CD4-positive, alpha-beta T cell treated with Interleukin-4 for 4 hours (primary cell): Measurements from ENCODE around the gene ANKRD7.
"Not testable (repeated sequence)": the region's sequence is repeated elsewhere in the genome, so short reads cannot be mapped to it uniquely, and the experiment has no call there.

Experiments
- DNase-seq: peaks from one replicate; pipeline ENCODE4 v3.0.0-alpha.2; 2020

ANKRD7 gene

DNA sequence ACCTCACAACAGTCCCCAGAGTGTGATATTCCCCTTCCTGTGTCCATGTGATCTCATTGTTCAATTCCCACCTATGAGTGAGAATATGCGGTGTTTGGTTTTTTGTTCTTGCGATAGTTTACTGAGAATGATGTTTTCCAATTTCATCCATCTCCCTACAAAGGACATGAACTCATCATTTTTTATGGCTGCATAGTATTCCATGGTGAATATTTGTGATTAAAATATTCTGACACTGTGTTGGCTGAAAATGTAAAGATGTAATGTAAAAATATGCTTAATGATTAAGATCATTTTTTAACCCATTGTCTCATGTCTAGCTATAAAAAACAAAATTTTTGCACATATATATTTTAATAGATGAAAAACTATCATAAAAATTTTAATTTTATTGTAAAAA, 15.8 kb downstream of the ANKRD7 start:
- DNase-seq: not testable (repeated sequence)

DNA sequence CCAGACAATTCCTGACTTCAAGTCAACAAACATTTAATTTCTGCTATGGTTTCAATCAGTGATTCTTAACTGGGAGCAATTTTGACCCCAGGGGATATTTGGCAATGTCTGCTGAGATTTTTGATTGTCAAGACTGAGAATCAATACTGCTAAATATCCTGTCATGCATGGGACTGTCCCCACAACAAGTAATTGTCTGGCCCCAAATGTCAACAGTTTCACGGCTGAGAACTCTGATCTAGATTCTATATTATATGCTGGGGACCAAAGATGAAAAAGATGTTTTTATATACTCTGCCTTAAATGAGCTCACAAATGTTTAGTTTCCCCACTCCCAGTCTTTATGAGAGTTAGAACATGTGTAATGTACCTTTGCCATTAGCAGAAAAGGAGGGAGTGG, 19.2 kb downstream of the ANKRD7 start:
- no peak for DNase-seq

DNA sequence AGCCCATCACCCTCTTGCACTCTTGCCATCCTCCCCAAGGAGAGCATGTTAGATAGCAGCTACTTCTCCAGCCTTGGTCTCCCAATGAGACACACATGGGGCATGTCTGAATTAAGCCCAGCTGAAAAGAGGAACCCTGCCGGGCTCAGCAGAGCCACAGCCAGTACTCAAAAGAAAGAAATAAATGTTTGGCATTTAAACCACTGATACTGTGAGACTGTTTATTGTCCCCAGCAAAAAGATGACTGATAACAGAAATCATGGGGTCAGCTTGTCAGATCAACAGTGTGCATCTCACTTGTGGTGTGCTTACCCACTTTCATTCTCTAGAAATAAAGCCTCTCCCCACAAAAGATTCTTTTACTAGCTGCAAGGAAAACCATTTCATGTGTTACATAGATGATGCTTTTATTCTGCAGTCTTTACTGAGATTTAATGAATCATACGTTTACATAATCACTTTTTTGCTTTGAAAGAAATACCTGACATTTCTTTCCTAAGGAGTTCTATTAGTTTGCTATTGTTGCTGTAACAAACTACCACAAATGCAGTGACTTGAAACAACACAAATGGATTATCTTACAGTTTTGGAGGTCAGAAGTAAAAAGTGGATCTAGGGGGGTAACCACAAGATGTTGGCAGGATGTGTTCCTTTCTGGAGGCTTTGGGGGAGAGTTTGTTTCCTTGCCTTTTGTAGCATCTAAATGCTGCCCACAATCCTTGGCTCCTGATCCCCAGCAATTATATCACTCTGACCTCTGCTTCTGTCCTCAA, 20.9 kb downstream of the ANKRD7 start:
- DNase-seq: no peak

DNA sequence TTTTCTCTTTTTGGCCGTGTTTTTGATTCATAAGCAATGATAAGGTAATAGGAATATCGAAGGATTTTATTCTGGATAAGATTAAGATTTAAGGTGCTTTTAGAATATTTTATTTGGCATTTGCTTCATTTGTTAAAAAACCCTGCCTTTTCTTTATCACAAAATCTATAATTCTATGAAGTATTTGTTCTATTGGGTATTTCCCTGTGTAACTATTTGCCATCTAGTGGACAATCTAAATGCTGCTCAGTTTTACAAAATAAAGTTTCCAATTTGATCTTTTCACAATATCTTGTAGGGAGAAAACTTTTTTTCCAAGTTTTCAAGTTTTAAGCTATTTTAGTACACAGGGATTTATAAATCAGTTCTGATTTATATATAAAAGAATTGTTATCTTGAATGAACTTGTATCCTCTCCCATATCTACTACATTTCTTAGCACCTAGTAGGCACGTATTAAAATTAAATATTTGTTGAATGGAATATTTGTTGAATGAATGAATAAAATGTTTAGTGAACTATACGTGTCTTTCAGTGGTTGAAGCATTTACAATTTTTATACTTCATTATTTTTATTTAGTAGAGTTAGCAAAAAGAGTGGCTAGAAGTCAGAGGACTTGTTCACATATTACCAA, 26.5 kb downstream of the ANKRD7 start:
- no peak for DNase-seq

DNA sequence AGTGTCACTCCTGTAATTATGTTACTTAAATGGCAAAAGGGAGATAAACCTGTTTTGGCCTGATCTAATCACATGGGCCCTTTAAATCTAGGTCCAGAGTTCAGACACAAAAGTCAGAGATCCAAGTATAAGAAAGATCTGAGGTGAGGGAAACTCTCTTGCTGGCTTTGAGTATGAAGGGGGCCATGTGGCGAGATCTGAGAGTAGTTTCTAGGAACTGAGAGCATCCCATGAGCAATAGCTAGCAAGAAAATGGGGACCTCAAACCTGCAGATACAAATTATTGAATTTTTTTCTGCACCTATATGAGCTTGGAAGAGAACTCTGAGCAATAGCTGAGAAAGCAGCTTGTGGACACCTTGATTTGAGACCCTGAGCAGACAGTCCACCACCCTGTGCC, 27.6 kb downstream of the ANKRD7 start:
- no peak for DNase-seq

DNA sequence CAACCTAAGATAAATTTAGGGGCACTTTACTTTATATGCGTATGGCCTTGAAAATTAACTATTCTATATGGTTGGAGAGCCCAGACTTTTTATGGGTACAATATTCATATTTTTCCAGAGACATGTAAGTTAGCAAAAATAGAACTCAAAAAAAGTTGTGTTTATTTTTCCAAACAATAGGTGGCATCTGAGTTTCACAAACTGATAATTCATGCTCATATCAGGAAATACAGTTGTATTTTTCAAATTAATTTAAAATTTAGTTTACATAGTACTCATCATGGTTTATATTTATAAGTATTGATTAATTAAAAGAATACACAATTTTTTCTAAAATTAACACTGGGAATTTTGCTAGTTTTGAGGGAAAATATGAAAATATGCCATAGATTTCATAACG, 34.6 kb downstream of the ANKRD7 start:
- DNase-seq: no peak

DNA sequence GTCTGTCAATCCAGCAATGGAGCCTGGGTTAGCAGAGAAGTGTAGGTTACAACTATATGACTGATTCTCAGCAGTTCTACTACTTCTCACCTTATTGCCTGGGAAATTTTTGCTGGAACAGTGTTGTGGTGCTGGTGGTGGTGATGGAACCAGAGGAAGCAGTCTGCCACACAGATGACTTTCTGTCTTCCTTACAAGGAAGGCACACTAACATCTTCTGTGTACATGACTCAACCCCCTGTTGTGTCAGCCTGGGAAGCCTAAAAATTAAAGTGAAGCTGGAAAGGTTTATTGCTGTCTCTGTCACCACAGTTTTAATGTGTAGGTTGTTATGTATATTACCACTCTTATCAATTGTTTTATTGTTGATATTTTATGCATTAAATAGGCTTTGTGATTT, 40.3 kb downstream of the ANKRD7 start:
- DNase-seq: no peak

DNA sequence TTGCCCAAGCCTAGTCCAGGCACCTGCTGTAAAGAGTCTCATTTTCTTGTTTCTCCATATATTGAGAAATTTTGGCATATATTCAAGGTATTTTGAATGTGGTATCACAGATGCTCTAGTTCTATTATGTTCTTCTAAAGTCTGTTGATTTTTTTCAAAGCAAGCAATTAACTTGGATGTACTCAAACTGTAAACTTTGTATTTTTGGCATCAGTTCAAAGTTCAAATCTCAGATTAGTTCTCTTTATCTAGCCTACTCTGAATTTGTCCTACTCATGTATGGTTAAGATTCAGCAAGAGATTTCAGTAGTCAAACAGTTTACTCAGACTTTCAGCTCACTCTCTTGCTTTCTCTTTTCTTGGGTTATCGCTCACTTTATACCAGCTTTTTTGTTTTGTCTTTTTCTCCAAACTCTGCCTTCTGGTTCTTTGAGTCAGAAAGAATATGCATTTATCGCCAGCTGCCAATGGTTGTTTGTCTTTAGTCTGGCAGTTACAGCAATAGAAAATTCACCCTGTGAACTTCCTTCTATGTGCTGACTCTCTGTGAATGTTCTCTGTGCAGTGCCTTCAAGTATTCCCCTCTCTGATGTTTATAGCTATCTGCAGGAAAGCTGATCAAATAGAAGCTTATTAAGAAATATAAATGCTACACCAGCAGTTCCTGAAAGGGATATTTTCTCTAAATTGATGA, 56.0 kb downstream of the ANKRD7 start:
- DNase-seq: no peak

DNA sequence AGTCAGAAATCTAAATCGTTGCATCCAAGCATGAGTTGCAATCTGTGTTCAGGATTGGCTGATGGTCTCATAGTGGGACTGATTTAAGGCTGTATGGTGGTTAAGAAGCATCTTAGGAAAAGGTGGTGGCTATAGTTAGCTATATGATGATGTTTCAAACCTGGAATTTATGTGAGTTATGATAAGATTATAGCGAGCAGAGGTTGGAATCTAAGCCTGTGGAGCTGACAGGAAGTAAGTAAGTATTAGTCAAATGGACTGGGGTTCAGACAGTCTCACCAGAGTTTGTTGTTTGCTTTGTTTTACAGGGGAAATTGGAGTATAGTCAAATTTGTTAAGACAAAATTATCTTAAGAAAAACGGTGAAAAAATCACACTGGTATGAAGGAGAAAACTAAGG, 56.7 kb downstream of the ANKRD7 start:
- DNase-seq: no peak

DNA sequence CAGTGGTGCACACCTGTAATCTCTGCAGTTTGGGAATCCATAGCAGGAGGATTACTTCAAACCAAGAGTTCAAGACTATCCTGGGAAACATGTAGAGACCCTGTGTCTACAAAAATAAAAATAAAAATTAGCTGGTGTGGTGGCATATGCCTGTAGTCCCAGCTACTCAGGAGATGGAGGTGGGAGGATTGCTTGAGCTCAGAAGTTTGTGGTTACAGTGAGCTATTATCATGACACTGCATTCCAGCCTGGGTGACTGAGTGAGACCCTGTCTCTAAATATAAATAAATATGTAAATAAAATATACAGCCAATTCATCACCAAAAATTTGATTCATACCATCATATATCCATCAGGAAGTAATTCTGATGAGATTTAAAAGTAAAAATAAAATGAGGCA, 60.9 kb downstream of the ANKRD7 start:
- no peak for DNase-seq

DNA sequence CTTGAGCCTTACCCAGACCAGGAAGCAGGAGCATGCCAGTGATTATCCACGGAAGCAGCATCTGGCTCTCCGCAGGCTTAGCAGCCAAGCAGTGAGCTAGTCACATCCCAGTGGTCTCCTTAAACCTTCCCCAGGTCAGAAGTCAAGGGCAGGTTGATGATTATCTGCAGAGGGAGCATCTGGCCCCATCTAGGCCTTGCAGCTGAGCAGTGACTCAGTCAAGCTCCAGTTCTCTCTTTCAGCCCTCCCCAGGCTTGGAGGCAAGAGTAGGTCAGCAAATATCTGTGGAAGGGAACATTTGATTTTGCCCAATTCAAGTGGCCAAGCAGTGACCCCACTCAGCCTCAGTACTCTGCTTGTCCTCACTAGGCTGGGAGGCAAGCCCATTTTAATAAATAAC, 61.6 kb downstream of the ANKRD7 start:
- DNase-seq: no peak

DNA sequence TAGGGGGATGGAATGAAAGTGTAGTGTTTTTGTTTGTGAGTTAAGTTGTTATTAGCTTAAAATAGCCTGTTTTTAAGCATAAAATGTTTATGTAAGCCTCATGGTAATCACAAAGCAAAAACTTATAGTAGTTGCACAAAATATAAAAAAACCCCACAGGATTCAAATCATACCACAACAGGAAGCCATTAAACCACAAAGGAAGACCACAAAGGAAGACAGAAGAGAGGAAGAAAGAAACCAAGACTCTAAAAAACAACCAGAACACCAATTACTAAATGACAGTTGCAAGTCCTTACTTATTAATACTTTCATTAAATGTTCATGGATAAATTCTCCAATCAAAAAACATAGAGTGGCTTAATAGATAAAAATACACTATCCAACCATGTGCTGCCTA, 63.6 kb downstream of the ANKRD7 start:
- DNase-seq: peak; percentile 11

DNA sequence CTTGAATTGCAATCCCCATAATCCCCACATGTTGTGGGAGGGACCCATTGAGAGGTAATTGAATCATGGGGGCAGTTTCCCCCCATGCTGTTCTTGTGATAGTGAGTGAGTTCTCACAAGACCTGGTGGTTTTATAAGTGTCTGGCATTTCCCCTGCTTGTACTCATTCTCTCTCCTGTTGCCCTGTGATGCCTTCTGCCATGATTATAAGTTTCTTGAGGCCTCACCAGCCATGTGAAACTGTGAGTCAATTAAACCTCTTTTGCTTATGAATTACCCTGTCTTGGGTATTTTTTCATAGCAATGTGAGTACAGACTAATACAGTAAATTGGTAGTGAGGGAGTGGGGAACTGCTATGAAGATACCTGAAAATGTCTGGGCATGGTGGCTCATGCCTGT, 65.0 kb downstream of the ANKRD7 start:
- DNase-seq: no peak
